ENCODE measurements around the gene PEX13.

The PEX13 gene

GRCh38 chr2:61091485-61091884, 74.0 kb downstream of the PEX13 start:
- no peaks in the 10 kb centered on the region for H3K9me3 ChIP-seq (ENCODE audit: insufficient read depth, low read depth, low read length)
- H3K9ac ChIP-seq (ENCODE audit: low read depth, low read length) = no peak overlapping the region
- no peak overlapping the region for H3K4me3 ChIP-seq (ENCODE audit: low read length)
- H3K27ac ChIP-seq (ENCODE audit: low read length) = no peak overlapping the region
- no peaks in the 10 kb centered on the region for H3K4me1 ChIP-seq (ENCODE audit: insufficient read depth, low read length)
- peaks cover 5% of the 10 kb centered on the region; the same call in 1 of the 2 replicates for H3K36me3 ChIP-seq (ENCODE audit: insufficient read depth, low read depth, low read length)
- H3K27me3 ChIP-seq (ENCODE audit: insufficient read depth, low read length) = no peaks in the 10 kb centered on the region

- Histone ChIP-seq H3K9me3 (ENCODE audit: insufficient read depth, low read depth, low read length) (no peaks in the 10 kb centered on the region), H3K9ac (ENCODE audit: low read depth, low read length) (no peak overlapping the region), H3K27ac (ENCODE audit: low read length) (no peak overlapping the region), H3K4me1 (ENCODE audit: insufficient read depth, low read length) (no peaks in the 10 kb centered on the region), H3K27me3 (ENCODE audit: insufficient read depth, low read length) (no peaks in the 10 kb centered on the region), H3K36me3 (ENCODE audit: insufficient read depth, low read depth, low read length) (no peaks in the 10 kb centered on the region), H3K4me3 (ENCODE audit: low read length) (no peak overlapping the region)
These were observed 78.9 kb downstream of the PEX13 start for GRCh38 chr2:61096438-61096837.

GRCh38 chr2:61100801-61101200, 83.3 kb downstream of the PEX13 start:
- Histone ChIP-seq H3K36me3 (ENCODE audit: insufficient read depth, low read depth, low read length) (no peaks in the 10 kb centered on the region), H3K9ac (ENCODE audit: low read depth, low read length) (no peak overlapping the region), H3K4me3 (ENCODE audit: low read length) (no peak overlapping the region), H3K9me3 (ENCODE audit: insufficient read depth, low read depth, low read length) (no peaks in the 10 kb centered on the region), H3K4me1 (ENCODE audit: insufficient read depth, low read length) (no peaks in the 10 kb centered on the region), H3K27ac (ENCODE audit: low read length) (no peak overlapping the region), H3K27me3 (ENCODE audit: insufficient read depth, low read length) (no peaks in the 10 kb centered on the region)
